Measurements from ENCODE around the gene INPP4B. TPM values are rescaled to one million over a fixed set of nuclear protein-coding genes. Genes with fewer than 3 reads are reported as not detected.

INPP4B gene
- total and polyA plus RNA-seq, 2 donors (not counting 1 experiment from before 2014, with no cell fraction given): 0.03 TPM; not detected in 1

DNA sequence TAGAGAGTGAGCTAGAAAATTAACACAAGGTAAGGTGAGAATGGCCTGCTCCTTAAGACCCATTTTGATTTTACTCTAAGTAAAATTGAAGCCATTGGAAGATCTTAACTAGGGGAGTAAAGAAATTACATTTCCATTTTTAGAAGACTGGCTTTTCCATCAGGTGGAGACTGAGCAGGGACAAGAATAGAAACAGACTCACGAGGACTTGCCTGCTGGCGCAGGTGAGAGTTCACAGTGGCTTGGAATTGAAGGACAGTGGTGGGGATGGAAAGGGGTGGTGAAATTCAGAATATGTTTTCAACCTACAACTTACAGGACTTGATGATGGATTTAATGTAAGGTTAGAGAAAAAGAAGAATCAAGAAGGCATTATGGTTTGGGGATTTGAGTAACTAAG is 427.4 kb downstream of the INPP4B start:
- ChIA-PET POLR2A (no interaction called here), CTCF (no interaction called here)
- ATAC-seq (ENCODE audit: low read depth) (no peak), DNase-seq (no peak)
- no peaks in the 10 kb centered on the region for H3K79me2 ChIP-seq (ENCODE audit: control insufficient read depth, insufficient read depth, low read length)
- H3K4me3 ChIP-seq (ENCODE audit: control extremely low read depth in 1 of 5, extremely low read depth in 1 of 5, insufficient read depth in 1 of 5, low read depth in 2 of 5, low read length in 4 of 5): no peak overlapping the region
- H3K27ac ChIP-seq (ENCODE audit: low read length in 2 of 2): no peak overlapping the region
- H4K20me1 ChIP-seq (ENCODE audit: control insufficient read depth, insufficient read depth, low read length, poor library complexity, severe bottlenecking): no peaks in the 10 kb centered on the region
- intact Hi-C loops (cut with micrococcal nuclease): no loop called here
- no peaks in the 10 kb centered on the region for H3K4me1 Mint-ChIP-seq
- H3K36me3 ChIP-seq (replicated peaks in 1 of 2; ENCODE audit: control extremely low read depth in 1 of 2, control insufficient read depth in 1 of 2, extremely low read depth in 1 of 2, insufficient read depth in 2 of 2, low read length in 1 of 2): no peaks in the 10 kb centered on the region
- WGBS (ENCODE audit: insufficient coverage): no CpG with 5 or more reads among the region's 2 CpGs
- H3K27me3 ChIP-seq (replicated peaks in 1 of 4; ENCODE audit: control extremely low read depth in 1 of 4, control insufficient read depth in 3 of 4, insufficient read depth in 4 of 4, low read length in 3 of 4): no peaks in the 10 kb centered on the region
- H3K9me3 ChIP-seq (ENCODE audit: control extremely low read depth in 1 of 3, control insufficient read depth in 2 of 3, insufficient read depth in 1 of 3, low read length in 2 of 3): no peaks in the 10 kb centered on the region
- no peaks in the 10 kb centered on the region for H3K27me3 Mint-ChIP-seq
- H3K4me2 ChIP-seq (replicated peaks; ENCODE audit: low read depth, low read length, poor library complexity, severe bottlenecking): no peak overlapping the region
- H3K4me1 ChIP-seq (ENCODE audit: control insufficient read depth in 2 of 2, insufficient read depth in 2 of 2, low read length in 2 of 2): no peaks in the 10 kb centered on the region
- TF ChIP-seq, protein P1, sequence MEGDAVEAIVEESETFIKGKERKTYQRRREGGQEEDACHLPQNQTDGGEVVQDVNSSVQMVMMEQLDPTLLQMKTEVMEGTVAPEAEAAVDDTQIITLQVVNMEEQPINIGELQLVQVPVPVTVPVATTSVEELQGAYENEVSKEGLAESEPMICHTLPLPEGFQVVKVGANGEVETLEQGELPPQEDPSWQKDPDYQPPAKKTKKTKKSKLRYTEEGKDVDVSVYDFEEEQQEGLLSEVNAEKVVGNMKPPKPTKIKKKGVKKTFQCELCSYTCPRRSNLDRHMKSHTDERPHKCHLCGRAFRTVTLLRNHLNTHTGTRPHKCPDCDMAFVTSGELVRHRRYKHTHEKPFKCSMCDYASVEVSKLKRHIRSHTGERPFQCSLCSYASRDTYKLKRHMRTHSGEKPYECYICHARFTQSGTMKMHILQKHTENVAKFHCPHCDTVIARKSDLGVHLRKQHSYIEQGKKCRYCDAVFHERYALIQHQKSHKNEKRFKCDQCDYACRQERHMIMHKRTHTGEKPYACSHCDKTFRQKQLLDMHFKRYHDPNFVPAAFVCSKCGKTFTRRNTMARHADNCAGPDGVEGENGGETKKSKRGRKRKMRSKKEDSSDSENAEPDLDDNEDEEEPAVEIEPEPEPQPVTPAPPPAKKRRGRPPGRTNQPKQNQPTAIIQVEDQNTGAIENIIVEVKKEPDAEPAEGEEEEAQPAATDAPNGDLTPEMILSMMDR (IDR thresholded peaks at IDR 0.05): no peak
- TF ChIP-seq EZH2 (IDR thresholded peaks at IDR 0.05; ENCODE audit: borderline replicate concordance, insufficient read depth, low read depth, low read length, poor library complexity, severe bottlenecking): no peak
- no peaks in the 10 kb centered on the region for H3K9me3 Mint-ChIP-seq (ENCODE audit: insufficient read depth)
- H2AFZ ChIP-seq (ENCODE audit: insufficient read depth, low read depth, low read length, poor library complexity, severe bottlenecking): no peak overlapping the region
- no peak overlapping the region for H3K9ac ChIP-seq (ENCODE audit: low read length)
- H3K27ac Mint-ChIP-seq: no peak overlapping the region
- H3K4me3 Mint-ChIP-seq: no peak overlapping the region

DNA sequence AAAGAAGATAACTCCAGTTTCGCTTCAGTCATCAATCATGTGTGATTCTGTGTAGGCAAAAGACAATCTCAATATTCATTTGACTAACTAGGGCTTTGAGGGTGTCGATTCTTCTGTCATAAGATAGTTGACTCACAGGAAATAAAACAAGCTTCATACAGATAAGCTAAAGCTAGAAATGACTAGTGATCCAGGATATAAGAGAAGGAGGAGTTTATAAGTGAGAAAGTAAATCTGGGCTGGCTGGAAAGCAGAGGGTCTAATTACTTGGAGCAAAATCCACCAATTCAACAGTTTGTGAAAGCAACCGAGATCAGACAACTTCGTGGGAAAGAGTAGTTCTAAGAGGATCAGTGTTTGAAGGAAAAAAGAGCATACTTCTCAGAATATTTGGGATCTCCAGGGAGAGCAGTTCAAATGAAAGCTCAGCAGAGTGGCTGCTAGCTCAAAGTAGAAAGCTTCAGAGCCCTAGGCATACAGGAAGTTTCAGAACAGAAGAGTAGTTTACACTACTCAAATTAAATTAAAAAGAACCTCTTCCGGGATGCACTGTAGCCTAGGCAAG is 429.3 kb downstream of the INPP4B start:
- Histone ChIP-seq H3K4me1 (ENCODE audit: control insufficient read depth in 2 of 2, insufficient read depth in 2 of 2, low read length in 2 of 2) (no peaks in the 10 kb centered on the region), H3K9ac (ENCODE audit: low read length) (no peak overlapping the region), H3K9me3 (ENCODE audit: control extremely low read depth in 1 of 3, control insufficient read depth in 2 of 3, insufficient read depth in 1 of 3, low read length in 2 of 3) (no peaks in the 10 kb centered on the region), H3K27ac (ENCODE audit: low read length in 2 of 2) (no peak overlapping the region), H2AFZ (ENCODE audit: insufficient read depth, low read depth, low read length, poor library complexity, severe bottlenecking) (no peak overlapping the region), H3K79me2 (ENCODE audit: control insufficient read depth, insufficient read depth, low read length) (no peaks in the 10 kb centered on the region), H3K36me3 (replicated peaks in 1 of 2; ENCODE audit: control extremely low read depth in 1 of 2, control insufficient read depth in 1 of 2, extremely low read depth in 1 of 2, insufficient read depth in 2 of 2, low read length in 1 of 2) (no peaks in the 10 kb centered on the region), H4K20me1 (ENCODE audit: control insufficient read depth, insufficient read depth, low read length, poor library complexity, severe bottlenecking) (no peaks in the 10 kb centered on the region), H3K27me3 (replicated peaks in 1 of 4; ENCODE audit: control extremely low read depth in 1 of 4, control insufficient read depth in 3 of 4, insufficient read depth in 4 of 4, low read length in 3 of 4) (no peaks in the 10 kb centered on the region), H3K4me3 (ENCODE audit: control extremely low read depth in 1 of 5, extremely low read depth in 1 of 5, insufficient read depth in 1 of 5, low read depth in 2 of 5, low read length in 4 of 5) (no peak overlapping the region), H3K4me2 (replicated peaks; ENCODE audit: low read depth, low read length, poor library complexity, severe bottlenecking) (no peak overlapping the region)
- ATAC-seq (ENCODE audit: low read depth) (no peak), DNase-seq (no peak)
- TF ChIP-seq, protein P1 (IDR thresholded peaks at IDR 0.05): no peak
- no peak for TF ChIP-seq EZH2 (IDR thresholded peaks at IDR 0.05; ENCODE audit: borderline replicate concordance, insufficient read depth, low read depth, low read length, poor library complexity, severe bottlenecking)
- no peaks in the 10 kb centered on the region for H3K4me1 Mint-ChIP-seq
- intact Hi-C loops (cut with micrococcal nuclease): no loop called here
- 100% methylated on average over 1 of the region's 5 CpGs for WGBS (ENCODE audit: insufficient coverage)
- POLR2A ChIA-PET: no interaction called here
- H3K4me3 Mint-ChIP-seq: no peak overlapping the region
- H3K9me3 Mint-ChIP-seq (ENCODE audit: insufficient read depth): no peaks in the 10 kb centered on the region
- CTCF ChIA-PET: no interaction called here
- H3K27me3 Mint-ChIP-seq: no peaks in the 10 kb centered on the region
- H3K27ac Mint-ChIP-seq: no peak overlapping the region

Measured in B cell (primary cell).